ENCODE measurements around the gene OVCA2.
"Not testable (repeated sequence)": the region's sequence is repeated elsewhere in the genome, so short reads cannot be mapped to it uniquely, and the experiment has no call there.

OVCA2 gene
- 0 reads per million in 2 donors for total RNA-seq

DNA sequence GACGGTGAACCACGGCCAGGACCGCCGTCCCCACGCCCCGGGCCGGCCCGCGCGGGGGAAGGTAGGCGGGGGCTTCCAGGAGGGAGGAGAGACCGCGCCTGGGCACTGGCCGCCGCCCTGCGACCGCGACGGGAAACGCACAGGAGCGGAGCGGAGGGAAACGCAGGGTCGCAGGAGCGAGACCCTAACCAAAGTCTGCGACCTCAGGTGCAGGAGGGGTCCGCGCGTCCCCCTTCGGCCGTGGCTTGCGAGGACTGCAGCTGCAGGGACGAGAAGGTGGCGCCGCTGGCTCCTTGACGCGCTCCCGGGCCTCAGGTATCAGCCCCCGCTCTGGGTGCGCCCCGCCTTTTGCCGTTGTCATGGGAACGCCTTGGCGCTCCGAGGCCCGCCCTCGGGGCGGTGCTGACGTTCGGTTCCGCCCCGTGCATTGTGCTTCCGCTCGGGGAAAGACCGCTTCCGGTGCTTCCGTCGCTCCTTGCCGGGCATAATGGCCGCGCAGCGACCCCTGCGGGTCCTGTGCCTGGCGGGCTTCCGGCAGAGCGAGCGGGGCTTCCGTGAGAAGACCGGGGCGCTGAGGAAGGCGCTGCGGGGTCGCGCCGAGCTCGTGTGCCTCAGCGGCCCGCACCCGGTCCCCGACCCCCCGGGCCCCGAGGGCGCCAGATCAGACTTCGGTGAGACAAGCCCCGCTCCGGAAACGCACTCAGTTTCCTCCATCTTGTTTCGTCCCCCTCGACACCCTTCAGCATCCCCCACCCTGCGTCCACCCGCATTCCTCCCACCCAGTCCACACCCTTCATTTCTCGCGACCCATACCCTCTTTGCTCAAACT is at the start of gene OVCA2:
OVCA2 (plus strand) TSS at position 462 of the 829 bp plus-strand sequence; CDS start at position 488, 26 bp downstream.
- peak; percentile 97 for DNase-seq

DNA sequence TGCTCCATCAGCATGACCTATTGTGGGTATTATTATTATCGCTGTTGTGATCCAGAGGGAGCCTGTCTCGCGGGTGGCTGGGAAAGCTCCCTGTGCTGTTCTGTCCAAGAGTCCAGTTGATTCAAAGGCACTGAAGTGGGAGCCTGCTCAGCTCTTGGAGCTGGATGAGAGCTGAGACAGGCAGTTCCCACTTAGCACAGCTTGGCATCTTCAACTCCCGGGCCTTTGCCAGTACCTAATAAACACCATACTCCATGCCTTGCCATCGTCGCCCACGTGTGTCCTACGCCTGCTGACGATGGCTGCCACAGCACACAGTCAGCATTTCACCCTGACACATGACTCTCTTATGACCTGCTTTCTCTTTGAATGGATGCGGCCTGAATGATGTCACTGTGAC is 49.3 kb upstream of the OVCA2 start:
- DNase-seq = no peak

DNA sequence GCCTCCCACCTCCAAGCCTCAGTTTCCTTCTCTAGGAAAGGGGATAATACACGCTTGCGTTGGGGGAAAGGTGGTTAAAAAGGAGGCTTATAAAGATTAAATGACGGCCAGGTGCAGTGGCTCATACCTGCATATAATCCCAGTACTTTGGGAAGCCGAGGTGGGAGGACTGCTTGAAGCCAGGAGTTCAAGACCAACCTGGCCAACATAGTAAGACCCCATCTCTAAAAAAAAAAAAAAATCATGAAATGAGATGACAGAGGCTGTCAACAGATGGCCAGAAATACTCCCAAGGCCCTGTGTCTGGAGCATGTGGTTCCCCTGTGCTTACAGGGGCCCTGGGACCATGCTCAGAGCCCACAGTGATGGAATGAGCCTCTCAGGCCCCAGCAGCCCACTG is 47.1 kb upstream of the OVCA2 start:
- DNase-seq = no peak

GRCh38 chr17:1995321-1995892 is 46.4 kb upstream of the OVCA2 start:
- DNase-seq = no peak

GRCh38 chr17:1995907-1996799 is 45.7 kb upstream of the OVCA2 start:
- DNase-seq = no peak

DNA sequence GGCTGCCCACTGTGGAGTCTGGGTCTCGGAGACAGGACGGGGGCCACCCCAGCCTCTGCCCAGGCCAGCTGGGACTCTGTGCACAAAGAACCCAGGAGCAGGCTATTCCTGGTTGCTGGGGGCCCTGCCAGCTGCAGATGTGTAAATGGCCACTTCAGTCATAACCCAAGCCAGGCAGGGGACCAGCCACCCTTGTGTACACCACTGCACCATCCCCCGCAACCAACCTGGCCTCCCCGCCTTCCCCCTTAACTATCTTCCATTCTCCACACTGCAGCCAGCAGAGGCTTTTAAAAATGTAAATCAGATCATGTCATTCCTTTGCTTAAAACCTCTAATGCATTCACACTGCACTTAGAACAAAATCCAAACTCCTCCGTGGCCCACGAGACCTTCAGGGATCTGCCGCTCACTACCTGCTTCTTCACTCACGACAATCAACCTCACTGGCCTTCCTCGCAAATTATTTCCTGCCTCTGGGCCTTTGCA is 45.0 kb upstream of the OVCA2 start:
- DNase-seq = no peak

DNA sequence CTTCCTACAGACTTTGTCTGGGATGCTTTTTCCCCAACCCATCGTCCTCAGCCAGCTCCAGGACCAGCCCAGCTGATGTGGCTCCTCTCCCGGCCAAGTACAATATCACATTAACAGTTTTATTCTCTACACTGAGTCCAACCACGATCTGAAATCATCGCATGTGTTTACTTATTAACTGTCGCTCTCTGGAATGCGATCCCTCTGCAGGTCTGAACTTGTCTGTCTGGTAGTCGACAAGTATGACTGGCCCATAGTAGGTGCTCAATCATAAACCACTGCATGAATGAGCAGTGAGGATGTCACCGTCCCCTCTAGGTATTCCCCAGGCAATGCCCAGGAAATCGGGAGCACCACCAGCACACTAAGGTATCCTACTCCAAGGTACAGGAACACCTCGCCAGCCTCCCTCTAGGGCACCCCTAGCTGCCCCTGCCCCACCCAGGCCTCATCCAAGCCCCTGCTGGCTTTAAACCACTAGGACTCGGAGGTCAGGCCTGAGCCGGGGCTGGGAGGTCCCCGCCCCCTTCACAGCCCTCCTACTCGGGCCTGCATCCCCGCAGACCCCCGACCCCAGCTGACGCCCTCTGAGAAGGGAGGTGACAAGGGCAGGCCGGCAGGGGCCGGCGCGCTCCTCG is 44.4 kb upstream of the OVCA2 start:
- DNase-seq = no peak

- no peak for DNase-seq
Observed at GRCh38 chr17:1997927-1998742, 43.7 kb upstream of the OVCA2 start.

DNA sequence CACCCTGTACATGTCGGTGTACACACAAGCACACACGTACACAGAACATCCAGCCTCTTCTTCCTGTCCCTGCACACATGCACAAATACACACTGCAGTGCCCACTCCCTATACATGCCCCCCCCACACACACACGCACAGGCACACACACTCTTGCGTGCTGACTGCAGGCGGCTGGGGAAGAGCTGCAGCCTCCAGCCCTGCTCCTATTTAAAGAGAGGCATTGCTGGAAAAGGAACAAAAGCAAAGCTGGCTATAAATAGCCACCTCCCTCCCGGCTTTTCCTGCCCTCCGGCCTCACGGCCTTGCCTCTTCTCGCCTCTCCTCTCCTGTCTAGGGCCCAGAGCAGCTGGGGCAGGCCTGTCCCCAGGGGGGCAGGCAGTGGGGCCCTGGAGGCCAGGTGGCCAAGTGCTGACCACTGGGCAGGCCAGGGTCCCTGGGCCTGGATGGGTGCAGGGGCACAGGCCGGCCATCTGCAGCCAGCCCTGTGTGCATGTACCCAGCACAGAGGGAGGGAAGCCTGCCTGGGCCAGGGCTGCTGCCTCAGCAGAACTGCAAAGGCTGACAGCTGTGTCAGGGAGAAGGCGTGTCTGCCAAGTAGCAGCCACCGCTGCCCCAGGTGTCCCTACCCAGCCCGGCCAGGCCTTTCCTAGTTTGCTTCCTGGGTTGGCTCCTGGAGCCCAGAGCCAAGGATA is 42.1 kb upstream of the OVCA2 start:
- no peak for DNase-seq

DNA sequence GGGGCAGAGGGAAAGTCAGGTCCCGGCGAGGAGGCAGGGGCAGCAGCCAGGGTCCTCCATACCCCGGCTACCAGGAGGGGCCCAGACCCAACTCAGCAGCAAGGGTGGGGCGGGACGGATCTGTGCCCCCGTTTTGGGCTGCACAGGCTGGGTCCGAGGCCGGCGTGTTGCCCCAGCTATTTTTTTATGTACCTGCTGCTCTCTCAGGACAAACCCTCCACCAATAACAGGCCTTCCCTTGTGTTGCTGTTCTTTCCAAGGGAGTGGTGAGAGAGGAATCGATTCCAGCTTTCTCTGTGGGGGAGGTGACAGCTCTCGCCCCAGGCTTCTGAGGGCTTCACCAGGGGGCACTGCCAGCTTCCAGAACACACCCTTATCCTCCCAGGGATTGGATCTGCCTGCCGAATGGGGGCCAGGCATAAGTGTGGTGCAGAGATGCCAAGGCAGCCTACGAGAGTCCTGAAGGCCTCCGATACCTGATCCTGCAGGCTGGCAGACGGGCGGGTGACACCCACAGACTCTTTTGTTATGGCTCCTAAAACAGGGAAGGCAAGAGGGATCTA is 39.0 kb upstream of the OVCA2 start:
- DNase-seq = no peak

DNA sequence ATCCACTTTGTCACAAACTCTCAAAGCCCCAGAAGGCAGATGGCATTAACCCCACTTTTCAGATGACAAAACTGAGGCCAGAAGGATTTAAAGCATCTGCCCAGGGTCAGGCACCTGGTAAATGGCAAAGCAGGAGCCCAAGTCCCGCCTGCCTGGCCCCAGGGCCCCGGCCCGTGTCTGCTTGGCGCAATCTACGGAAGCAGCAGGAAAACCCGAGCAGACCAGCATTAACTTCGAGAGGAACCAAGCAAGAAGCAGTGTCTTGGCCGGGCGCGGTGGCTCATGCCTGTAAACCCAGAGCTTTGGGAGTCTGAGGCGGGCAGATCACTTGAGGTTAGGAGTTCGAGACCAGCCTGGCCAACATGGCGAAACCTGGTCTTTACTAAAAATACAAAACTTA is 38.3 kb upstream of the OVCA2 start:
- DNase-seq = no peak

- no peak for DNase-seq
Observed at GRCh38 chr17:2004435-2004952, 37.3 kb upstream of the OVCA2 start.

GRCh38 chr17:2008332-2009126 is 33.3 kb upstream of the OVCA2 start:
- no peak for DNase-seq

DNA sequence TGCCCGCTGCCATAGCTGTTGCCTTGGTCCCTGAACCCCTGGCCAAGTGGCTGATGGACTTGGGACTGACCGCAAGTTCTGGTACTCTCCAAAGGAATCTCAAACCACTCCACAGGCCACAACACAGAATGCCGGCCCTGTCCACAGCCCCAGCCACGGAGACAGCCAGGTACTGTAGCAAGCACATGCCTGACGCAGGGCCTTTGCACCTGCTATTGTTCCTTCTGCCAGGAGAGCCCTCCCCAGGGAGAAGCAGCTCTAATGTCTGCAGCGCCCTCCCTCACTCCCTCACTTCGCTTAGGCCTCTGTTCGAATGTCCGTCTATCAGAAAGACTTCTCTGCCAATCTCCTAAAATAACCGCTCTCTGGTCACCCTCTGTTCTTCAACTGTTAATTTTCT is 32.1 kb upstream of the OVCA2 start:
- no peak for DNase-seq

DNA sequence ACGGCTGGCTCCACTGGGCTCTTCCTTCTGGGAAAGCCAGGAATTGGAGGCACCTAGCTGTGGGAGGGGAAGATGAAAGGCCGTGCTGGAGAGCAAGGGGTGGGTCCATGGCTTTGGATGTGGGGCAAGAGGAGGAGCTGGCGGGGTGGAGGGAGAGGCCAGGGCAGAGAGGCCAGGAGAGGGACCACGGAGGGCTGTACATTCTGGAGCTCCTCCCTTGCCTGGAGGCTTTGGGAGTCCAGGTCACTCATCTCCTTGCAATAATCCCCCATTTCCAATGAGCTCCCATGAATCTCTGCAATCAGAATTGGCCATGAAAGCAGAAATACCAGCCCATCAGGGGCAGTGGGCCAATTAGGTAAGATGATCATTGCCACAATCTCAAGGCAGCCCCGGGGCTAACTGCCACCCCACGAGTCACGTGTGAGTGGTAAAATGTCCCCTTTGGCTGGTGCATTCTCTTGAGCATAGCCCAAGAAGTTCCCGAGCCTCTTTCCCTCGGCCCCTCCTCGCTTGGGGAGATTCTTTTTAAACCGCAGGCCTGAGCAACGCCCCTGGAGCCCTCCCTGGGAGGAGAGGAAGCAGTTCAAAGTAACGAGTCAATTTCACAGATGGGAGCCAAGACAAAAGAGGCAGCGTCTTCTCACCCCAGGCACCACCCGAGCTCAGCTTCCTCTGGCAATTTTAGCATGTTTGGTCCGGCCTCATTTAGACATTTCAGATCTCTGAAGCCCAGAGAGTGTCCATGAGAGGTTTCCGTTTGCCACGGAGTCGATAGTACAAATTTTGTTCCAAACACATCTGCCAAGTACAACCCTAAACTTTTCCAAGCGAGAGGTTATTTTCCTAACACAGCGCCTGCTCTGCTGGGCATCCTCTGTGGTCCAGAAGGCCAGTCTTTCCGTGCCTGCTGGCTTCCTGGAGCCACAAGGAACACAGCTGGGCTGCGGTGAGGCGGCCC is 30.1 kb upstream of the OVCA2 start:
- no peak for DNase-seq

DNA sequence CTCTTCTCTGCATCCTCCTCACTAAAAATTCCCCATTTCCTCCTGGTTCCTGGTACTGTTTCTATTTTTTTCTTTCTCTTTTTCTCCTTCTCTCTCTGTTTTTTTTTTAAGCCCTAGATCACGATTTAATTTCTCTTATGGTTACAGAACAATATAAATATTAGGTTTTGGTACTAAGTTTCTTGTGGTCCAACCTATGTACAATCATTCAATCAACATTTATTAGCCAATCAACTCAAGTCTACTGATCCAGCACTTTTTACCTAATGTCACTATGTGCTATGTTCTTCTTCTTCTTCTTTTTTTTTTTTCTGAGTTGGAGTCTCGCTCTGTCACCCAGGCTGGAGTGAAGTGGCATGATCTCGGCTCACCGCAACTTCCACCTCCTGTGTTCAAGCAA is 29.3 kb upstream of the OVCA2 start:
- no peak for DNase-seq

DNA sequence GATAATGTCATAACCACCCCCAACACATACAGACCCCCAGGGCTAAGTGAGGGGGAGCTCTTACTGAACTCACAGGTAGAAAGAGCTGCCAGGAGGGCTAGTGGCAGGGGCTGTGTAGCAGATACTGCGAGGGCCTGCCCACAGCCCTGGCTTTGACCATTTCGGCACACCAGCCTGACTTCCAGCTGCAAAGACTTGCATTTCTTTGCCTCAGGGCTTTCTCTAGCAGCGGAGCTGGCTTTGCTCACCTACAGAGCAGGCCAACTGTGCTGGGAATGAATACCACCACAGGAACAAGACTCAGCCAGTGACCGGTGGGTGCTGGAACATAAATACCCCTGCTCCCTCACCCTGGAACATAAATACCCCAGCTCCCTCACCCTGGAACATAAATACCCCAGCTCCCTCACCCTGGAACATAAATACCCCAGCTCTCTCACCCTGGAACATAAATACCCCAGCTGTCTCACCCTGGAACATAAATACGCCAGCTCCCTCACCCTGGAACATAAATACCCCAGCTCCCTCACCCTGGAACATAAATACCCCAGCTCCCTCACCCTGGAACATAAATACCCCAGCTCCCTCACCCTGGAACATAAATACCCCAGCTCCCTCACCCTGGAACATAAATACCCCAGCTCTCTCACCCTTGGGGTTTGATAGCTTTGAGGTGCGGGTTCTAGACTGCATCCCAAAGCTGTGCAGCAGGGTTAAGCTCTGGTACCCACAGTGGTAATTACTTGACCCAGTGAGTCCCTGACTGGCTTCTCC is 28.4 kb upstream of the OVCA2 start:
- not testable (repeated sequence) for DNase-seq

DNA sequence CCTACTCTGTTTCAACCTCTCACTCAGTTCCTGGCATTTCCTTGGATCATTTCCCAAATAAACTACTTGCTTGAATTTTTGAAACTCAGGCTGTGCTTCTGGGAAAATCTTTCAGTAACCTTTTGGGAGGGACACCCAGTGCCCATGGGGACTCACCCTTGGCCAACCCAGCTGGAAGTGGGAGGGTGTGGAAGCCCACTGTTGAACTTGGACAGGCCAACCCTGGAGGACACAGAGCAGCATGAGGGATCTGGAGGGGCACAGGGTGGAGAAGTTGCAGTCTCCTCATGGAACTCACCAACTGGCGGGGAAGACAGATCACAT is 27.9 kb upstream of the OVCA2 start:
- no peak for DNase-seq
